Measurements from ENCODE around the gene CRY2.

DNA sequence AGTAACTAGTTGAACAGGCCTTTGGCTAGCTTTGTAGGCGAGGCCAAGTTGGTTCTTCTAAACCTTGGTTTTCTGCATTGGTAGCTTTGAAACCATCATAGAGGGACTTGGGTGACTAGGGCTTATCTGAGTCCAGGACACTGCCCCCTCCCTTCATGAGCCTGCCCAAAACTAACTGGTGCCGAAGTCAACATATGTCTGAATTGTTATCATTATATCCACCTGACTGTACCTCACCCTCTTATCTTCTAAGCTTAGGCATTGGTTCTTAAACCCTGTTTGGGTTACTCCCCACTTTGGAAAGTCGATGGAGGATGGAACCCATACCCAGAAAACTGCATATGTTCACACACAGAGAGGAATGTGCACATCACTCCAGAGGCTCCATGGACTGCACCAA is 30.6 kb downstream of the CRY2 start:
- TF ChIP-seq, protein P1, sequence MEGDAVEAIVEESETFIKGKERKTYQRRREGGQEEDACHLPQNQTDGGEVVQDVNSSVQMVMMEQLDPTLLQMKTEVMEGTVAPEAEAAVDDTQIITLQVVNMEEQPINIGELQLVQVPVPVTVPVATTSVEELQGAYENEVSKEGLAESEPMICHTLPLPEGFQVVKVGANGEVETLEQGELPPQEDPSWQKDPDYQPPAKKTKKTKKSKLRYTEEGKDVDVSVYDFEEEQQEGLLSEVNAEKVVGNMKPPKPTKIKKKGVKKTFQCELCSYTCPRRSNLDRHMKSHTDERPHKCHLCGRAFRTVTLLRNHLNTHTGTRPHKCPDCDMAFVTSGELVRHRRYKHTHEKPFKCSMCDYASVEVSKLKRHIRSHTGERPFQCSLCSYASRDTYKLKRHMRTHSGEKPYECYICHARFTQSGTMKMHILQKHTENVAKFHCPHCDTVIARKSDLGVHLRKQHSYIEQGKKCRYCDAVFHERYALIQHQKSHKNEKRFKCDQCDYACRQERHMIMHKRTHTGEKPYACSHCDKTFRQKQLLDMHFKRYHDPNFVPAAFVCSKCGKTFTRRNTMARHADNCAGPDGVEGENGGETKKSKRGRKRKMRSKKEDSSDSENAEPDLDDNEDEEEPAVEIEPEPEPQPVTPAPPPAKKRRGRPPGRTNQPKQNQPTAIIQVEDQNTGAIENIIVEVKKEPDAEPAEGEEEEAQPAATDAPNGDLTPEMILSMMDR (IDR thresholded peaks at IDR 0.05), result no peak
- TF ChIP-seq POLR2A (IDR thresholded peaks at IDR 0.05), result no peak
